GM21367 (cell line): ENCODE results near the gene PTPRN2.

Experiments used
- ATAC-seq: cut with Tn5 transposase; IDR thresholded peaks from one replicate; pipeline ENCODE4 v1.9.1; 2021; ENCODE audit not compliant: unreplicated experiment

The PTPRN2 gene

GRCh38 chr7:158067219-158067930 lies 520.2 kb downstream of the PTPRN2 start:
- ATAC-seq = no peak

- ATAC-seq = no peak
These were observed 521.5 kb downstream of the PTPRN2 start for GRCh38 chr7:158066085-158066484.

GRCh38 chr7:158065340-158065739 lies 522.3 kb downstream of the PTPRN2 start:
- ATAC-seq = no peak

GRCh38 chr7:158064631-158065030 lies 523.0 kb downstream of the PTPRN2 start:
- no peak for ATAC-seq

GRCh38 chr7:158063850-158064610 lies 523.6 kb downstream of the PTPRN2 start:
- ATAC-seq = no peak

- no peak for ATAC-seq
These were observed 525.0 kb downstream of the PTPRN2 start for GRCh38 chr7:158062661-158063060.

- no peak for ATAC-seq
These were observed 525.6 kb downstream of the PTPRN2 start for GRCh38 chr7:158061884-158062656.

- ATAC-seq = no peak
These were observed 526.5 kb downstream of the PTPRN2 start for GRCh38 chr7:158061026-158061630.

- ATAC-seq = no peak
These were observed 527.4 kb downstream of the PTPRN2 start for GRCh38 chr7:158060216-158060615.

- ATAC-seq = no peak
These were observed 530.2 kb downstream of the PTPRN2 start for GRCh38 chr7:158057446-158057845.

GRCh38 chr7:158056761-158057160 lies 530.9 kb downstream of the PTPRN2 start:
- no peak for ATAC-seq

- no peak for ATAC-seq
These were observed 531.7 kb downstream of the PTPRN2 start for GRCh38 chr7:158055726-158056510.

GRCh38 chr7:158054611-158055010 lies 533.0 kb downstream of the PTPRN2 start:
- no peak for ATAC-seq

- ATAC-seq = no peak
These were observed 533.5 kb downstream of the PTPRN2 start for GRCh38 chr7:158054081-158054480.

GRCh38 chr7:158053183-158053915 lies 534.3 kb downstream of the PTPRN2 start:
- no peak for ATAC-seq

- ATAC-seq = no peak
These were observed 535.1 kb downstream of the PTPRN2 start for GRCh38 chr7:158052381-158053060.

GRCh38 chr7:158051776-158052175 lies 535.8 kb downstream of the PTPRN2 start:
- ATAC-seq = no peak

- no peak for ATAC-seq
These were observed 536.5 kb downstream of the PTPRN2 start for GRCh38 chr7:158050978-158051651.
